ENCODE data around the gene CRB1.

The CRB1 gene

GRCh38 chr1:197268012-197268411 lies at the start of gene CRB1:
Gene CRB1 (plus strand): TSS chr1:197268252. CDS start chr1:197268413, 161 bp downstream.
- DNase-seq (ENCODE audit: low read depth in 2 of 2), result no peak

GRCh38 chr1:197218857-197219256 lies 49.2 kb upstream of the CRB1 start:
- DNase-seq (ENCODE audit: low read depth in 2 of 2), result no peak

DNA sequence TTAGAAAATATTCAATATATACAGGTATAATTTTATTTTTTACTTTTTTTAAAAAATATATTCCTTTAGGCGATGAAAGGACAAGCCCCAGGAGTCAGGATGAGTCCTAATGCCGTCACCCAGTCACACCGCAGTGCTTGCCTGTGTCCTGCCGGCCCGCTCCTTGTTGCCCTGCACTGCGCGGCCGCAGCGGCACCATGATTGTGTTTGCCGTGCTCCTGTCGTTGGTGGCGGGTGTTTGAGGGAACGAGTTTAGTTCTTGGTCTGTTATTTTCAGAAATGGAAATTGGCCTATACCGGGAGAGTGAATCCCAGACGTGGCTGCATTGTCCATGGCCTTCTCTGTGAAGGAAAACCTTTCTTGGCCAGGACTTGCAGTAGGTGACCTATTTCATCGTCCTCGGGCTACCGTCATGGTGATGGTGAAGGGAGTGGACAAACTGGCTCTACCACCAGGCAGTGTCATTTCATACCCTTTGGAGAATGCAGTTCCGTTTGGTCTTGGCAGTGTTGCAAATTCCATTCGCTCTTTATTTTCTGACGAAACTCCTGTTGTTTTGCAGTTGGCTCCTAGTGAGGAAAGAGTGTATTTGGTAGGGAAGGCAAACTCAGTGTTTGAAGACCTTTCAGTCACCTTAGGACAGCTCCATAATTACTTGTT lies 45.9 kb upstream of the CRB1 start:
- DNase-seq (ENCODE audit: low read depth in 2 of 2), result no peak

DNA sequence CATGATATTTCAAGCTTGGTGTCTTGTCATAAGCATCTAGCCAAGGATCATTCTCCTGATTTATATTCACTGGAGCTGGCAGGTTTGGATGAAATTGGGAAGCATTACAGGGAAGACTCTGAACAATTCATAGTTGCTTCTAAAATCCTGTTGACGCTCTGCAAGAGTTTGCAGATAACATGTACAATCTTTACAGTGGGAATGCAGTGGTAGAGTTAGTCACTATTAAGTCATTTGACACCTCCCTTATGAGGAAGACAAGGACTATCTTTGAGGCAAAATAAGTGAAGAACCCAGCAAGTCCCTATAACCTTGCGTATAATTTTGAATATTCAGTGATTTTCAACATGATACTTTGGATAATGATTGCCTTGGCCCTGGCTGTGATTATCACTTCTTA lies 45.3 kb upstream of the CRB1 start:
- no peak for DNase-seq (ENCODE audit: low read depth in 2 of 2)

DNA sequence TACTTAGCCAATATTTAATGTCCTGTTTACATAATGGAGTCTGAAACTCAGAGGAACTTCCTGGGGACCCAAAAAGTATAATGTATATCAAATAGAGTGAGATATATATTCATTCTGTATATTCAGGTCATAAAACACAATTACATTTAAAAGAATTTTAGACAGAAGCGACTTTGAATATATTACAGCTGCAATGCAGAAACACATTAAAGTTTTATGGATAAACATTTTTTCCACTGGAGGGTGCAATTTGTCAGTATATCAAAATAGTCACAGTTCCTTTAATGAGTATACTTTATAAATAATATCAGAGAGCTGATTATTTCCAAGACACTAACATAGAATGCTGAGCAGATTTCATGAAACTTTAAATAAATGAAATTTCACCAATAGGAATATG lies 43.9 kb upstream of the CRB1 start:
- DNase-seq (ENCODE audit: low read depth in 2 of 2), result no peak

DNA sequence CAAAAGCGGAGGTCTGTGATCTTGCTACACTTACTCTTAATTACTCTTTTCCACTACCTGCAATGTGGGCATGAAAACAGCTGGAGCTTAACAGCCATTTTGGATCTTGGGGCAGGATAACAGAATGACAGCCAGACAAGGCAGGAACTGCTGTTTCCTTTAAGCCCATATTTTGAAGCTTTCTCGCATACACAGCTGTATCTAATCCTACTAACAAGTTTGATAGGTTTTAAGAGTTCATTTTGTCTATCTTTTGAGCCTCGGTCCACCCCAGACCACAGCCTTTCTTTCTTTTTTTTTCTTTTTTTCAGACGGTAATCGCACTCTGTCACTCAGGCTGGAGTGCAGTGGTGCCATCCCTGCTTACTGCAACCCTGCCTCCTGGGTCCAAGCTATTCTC lies 42.4 kb upstream of the CRB1 start:
- no peak for DNase-seq (ENCODE audit: low read depth in 2 of 2)

DNA sequence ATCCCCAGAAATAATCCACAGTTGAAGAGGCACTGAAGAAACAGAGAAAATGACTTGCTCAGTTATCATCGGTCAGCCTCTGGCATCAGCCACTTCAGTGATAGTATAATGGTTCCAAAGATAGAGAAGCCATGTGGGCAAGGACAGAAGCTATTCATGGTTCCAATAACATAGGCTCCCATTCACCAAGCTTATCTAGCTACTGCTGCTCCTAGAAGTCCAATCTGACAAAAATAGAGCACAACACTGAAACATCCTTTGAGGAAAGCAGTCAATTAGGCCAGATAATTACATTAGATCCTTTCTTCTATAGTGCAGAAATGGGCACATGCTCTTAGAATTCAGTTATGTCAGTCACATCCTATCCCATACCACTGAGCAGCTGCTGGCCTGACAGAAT lies 33.5 kb upstream of the CRB1 start:
- no peak for DNase-seq (ENCODE audit: low read depth in 2 of 2)

GRCh38 chr1:197235355-197235754 lies 32.7 kb upstream of the CRB1 start:
- no peak for DNase-seq (ENCODE audit: low read depth in 2 of 2)

- no peak for DNase-seq (ENCODE audit: low read depth in 2 of 2)
Measured at GRCh38 chr1:197247465-197247864, 20.6 kb upstream of the CRB1 start.

DNA sequence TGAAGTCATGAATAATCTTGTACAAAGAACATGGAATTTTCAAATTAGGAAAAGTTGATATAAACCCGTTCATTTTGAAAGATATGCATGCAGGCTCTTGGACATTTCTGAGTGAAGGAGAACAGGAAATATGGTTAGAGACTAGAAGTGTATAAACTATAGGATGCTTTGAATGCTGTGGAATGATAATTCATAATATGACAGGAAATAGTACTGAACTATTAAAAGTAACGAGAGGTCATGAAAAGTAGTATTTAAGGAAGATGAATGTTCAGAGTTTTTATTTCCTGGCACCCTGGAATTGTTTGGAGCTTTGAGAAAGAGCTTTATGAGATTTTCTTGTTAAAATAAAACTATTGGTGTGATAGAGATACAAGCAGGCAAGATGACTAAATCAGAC lies 18.7 kb upstream of the CRB1 start:
- no peak for DNase-seq (ENCODE audit: low read depth in 2 of 2)

GRCh38 chr1:197250616-197251015 lies 17.4 kb upstream of the CRB1 start:
- DNase-seq (ENCODE audit: low read depth in 2 of 2), result no peak

DNA sequence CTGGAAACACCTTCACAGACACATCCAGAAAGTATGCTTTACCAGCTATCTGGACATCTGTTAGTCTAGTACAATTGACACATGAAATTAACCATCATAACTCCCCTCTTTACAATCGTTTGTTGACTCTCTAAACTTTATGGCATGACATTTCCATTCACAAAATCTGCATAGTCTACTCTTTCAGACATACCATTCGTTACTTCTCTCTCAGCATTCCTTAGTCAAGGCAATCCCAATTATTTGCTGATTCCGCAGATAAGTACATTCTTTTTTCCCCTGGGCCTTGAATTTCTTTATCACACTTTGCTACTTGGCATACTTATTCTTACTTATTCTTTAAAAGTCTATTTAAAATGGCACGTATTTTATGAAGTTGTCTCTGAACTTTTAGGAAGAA lies 15.1 kb upstream of the CRB1 start:
- DNase-seq (ENCODE audit: low read depth in 2 of 2), result no peak

- no peak for DNase-seq (ENCODE audit: low read depth in 2 of 2)
Measured at GRCh38 chr1:197254866-197255265, 13.2 kb upstream of the CRB1 start.

- no peak for DNase-seq (ENCODE audit: low read depth in 2 of 2)
Measured at GRCh38 chr1:197264936-197265567, 3.0 kb upstream of the CRB1 start.

- DNase-seq (ENCODE audit: low read depth in 2 of 2), result no peak
Measured at GRCh38 chr1:197269053-197269452, 1.0 kb downstream of the CRB1 start.

- no peak for DNase-seq (ENCODE audit: low read depth in 2 of 2)
Measured at GRCh38 chr1:197272791-197273190, 4.7 kb downstream of the CRB1 start.

GRCh38 chr1:197277166-197277565 lies 9.1 kb downstream of the CRB1 start:
- no peak for DNase-seq (ENCODE audit: low read depth in 2 of 2)

GRCh38 chr1:197284325-197284724 lies 16.3 kb downstream of the CRB1 start:
- DNase-seq (ENCODE audit: low read depth in 2 of 2), result no peak

DNA sequence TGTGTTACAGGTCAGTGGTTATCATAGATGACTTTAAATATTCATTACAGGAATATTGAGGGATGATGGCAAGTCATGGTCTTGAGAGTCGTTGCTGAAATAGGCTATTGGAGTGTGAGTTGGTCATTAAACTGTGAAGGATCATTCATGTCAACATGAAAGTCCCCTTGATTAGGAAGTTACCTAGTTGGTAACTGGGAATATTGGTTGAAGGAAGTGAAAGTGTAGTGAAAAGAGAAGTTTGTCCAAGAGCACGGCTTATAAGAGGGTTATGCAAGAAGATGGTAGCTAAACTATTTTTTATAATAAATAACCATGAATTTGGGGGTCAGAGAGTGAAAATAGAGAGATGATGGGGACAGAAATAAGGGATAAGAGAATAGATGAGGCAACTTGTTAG lies 16.9 kb downstream of the CRB1 start:
- no peak for DNase-seq (ENCODE audit: low read depth in 2 of 2)

DNA sequence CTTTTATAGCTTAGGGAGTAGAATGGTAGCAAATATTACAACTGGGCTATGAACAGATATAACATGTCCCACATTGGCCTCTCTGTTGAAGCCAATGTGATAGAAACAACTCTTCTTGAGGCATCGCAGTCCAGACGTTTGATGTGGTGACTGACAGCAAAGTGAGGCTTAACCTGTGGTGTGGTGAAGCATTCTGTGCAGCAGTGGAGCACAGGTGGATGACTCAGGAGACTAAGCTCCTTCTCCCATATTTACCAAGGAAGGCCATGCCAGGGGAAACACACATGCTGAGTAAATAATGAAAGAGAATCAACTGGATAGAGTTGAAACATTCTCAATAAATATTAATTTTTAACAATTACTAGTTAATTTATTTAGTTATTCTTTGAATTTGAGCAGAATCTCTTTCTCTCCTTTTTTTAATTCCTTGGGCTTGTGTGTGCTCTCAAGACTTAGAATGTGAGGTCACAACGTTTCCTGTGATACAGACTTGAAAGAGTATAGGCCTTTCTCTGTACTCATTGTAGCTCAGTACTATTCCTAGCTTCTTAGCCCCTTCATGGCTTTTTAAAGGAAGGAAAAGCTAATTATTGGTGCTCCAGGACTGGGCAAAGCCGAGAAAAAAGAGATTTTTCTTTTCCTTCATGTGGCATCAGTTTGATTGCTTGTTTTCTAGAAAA lies 17.6 kb downstream of the CRB1 start:
- no peak for DNase-seq (ENCODE audit: low read depth in 2 of 2)

- no peak for DNase-seq (ENCODE audit: low read depth in 2 of 2)
Measured at GRCh38 chr1:197286634-197287033, 18.6 kb downstream of the CRB1 start.

- DNase-seq (ENCODE audit: low read depth in 2 of 2), result no peak
Measured at GRCh38 chr1:197287863-197288262, 19.8 kb downstream of the CRB1 start.

GRCh38 chr1:197302775-197303174 lies 34.7 kb downstream of the CRB1 start:
- peak; percentile 18 to 20 for DNase-seq (ENCODE audit: low read depth in 2 of 2)

Data from fibroblast of skin of left biceps (primary cell).